ENCODE measurements around the gene OR1F1.

GRCh38 chr16:3202903-3203539 lies 15.0 kb downstream of the OR1F1 start:
- TF ChIP-seq, protein P1, sequence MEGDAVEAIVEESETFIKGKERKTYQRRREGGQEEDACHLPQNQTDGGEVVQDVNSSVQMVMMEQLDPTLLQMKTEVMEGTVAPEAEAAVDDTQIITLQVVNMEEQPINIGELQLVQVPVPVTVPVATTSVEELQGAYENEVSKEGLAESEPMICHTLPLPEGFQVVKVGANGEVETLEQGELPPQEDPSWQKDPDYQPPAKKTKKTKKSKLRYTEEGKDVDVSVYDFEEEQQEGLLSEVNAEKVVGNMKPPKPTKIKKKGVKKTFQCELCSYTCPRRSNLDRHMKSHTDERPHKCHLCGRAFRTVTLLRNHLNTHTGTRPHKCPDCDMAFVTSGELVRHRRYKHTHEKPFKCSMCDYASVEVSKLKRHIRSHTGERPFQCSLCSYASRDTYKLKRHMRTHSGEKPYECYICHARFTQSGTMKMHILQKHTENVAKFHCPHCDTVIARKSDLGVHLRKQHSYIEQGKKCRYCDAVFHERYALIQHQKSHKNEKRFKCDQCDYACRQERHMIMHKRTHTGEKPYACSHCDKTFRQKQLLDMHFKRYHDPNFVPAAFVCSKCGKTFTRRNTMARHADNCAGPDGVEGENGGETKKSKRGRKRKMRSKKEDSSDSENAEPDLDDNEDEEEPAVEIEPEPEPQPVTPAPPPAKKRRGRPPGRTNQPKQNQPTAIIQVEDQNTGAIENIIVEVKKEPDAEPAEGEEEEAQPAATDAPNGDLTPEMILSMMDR (IDR thresholded peaks at IDR 0.05 in 4 of 5, conservative IDR thresholded peaks at IDR 0.05 in 1 of 5) = no peak
- no peak for TF ChIP-seq POLR2A (IDR thresholded peaks at IDR 0.05)
